Measurements from ENCODE around the gene ARFGAP1. TPM values are rescaled to one million over a fixed set of nuclear protein-coding genes. Genes with fewer than 3 reads are reported as not detected.

Gene ARFGAP1
- total and polyA plus RNA-seq, 2 donors (not counting 3 experiments of a cell fraction or from before 2014, with no cell fraction given) = 93.7 to 126 TPM

DNA sequence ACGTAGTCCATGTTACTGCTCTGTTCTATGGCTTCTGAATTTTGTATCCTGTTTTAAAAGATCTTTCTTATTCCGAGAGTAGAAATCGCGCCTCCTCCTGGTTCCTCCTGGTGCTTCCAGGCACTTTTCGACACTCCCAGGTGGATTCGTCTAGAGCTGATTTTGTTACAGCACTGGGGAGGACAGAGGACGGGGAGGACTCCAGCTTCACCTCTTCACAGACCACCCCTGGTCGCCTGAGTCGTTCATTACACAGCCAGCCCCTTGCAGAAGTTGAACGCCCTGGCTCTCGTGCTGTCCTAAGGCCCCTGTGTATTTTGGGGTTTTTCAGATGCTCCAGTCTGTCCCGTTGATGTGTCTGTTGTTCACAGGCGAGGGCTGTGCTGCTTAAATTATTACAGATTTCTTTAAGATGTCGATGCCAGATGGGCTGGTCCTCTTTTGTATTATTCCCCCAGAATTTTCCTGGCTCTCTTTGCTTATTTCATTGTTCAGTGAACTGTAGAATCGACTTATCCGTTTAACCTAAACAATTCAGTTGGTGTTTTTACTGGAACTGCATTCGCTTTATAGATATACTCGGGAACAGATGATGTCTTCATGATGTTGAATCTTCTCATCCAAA, 50.9 kb downstream of the ARFGAP1 start:
- no peaks in the 10 kb centered on the region for H3K36me3 ChIP-seq (ENCODE audit: control insufficient read depth in 2 of 2, extremely low read depth in 1 of 2, insufficient read depth in 2 of 2, low read length in 2 of 2)
- peaks cover 0 to 4% of the 10 kb centered on the region in 2 experiments for H3K27me3 ChIP-seq (ENCODE audit: control insufficient read depth in 2 of 2, insufficient read depth in 2 of 2, low read length in 2 of 2)
- no peaks in the 10 kb centered on the region for H3K9me1 ChIP-seq (replicated peaks; ENCODE audit: control insufficient read depth, extremely low read depth, insufficient read depth, low read length)
- FAIRE-seq = no peak
- no peak overlapping the region for H3K9ac ChIP-seq (replicated peaks; ENCODE audit: extremely low read depth, insufficient read depth, low read length)
- POLR2A ChIA-PET = no interaction called here
- no peak overlapping the region for H3K4me2 ChIP-seq (ENCODE audit: insufficient read depth, low read length)
- TF ChIP-seq POLR2AphosphoS5 (IDR thresholded peaks at IDR 0.05; ENCODE audit: insufficient read depth, low read depth, low read length) = no peak
- DNase-seq (ENCODE audit: low read depth, low spot score) = no peak
- no peak overlapping the region for H2AFZ ChIP-seq (ENCODE audit: low read depth, low read length)
- no peaks in the 10 kb centered on the region for H4K20me1 ChIP-seq (replicated peaks; ENCODE audit: control insufficient read depth, extremely low read depth, insufficient read depth, low read length)
- BruUV-seq (replicated peaks) = no TSS peak
- H3K4me1 ChIP-seq (ENCODE audit: control insufficient read depth, extremely low read depth, insufficient read depth, low read length) = no peaks in the 10 kb centered on the region
- H3K9me3 ChIP-seq (replicated peaks; ENCODE audit: control insufficient read depth, insufficient read depth, low read length) = no peaks in the 10 kb centered on the region
- dilution Hi-C loops (cut with MboI; ENCODE audit: extremely low pct_ligation_motif_present, low sequenced_read_pairs) = no loop called here
- no peak overlapping the region for H3K4me3 ChIP-seq (replicated peaks in 1 of 3; ENCODE audit: insufficient read depth in 1 of 3, low read depth in 1 of 3, low read length in 3 of 3)
- intact Hi-C loops (cut with micrococcal nuclease) = no loop called here
- H3K27ac ChIP-seq (ENCODE audit: insufficient read depth, low read depth, low read length) = no peak overlapping the region
- no peaks in the 10 kb centered on the region for H3K79me2 ChIP-seq (ENCODE audit: control insufficient read depth, insufficient read depth, low read length)
- CTCF ChIA-PET = interaction anchor here (0.8 kb wide), 1 partner anchor 14 kb away, joined by 3 read pairs; no protein-coding TSS in a partner anchor

DNA sequence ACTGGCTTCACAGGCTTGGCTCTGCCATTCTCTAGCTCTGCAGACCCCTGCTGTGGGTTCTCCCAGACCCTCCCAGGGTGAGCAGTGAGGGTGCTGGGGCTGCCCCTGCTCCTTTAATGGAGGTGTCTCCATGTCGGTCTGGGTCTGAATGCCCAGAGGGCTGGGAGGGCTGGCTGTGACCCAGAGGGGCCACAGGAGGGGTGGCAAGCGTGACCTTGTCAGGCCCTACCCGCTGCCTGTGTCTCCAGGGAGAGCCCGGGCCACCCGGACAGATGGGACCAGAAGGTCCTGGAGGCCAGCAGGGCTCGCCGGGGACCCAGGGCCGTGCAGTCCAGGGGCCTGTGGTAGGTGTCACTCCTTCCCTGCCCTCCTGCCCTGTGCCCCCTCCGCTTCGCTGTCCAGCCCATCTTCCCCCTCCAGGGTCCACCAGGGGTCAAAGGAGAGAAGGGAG, 52.4 kb downstream of the ARFGAP1 start:
- FAIRE-seq = no peak
- CTCF ChIA-PET = interaction anchor here (1.1 kb wide), 1 partner anchor 57 kb away, joined by 3 read pairs; no protein-coding TSS in a partner anchor
- Histone ChIP-seq H3K9me3 (replicated peaks; ENCODE audit: control insufficient read depth, insufficient read depth, low read length) (no peaks in the 10 kb centered on the region), H3K36me3 (ENCODE audit: control insufficient read depth in 2 of 2, extremely low read depth in 1 of 2, insufficient read depth in 2 of 2, low read length in 2 of 2) (no peaks in the 10 kb centered on the region), H2AFZ (ENCODE audit: low read depth, low read length) (no peak overlapping the region), H3K27me3 (ENCODE audit: control insufficient read depth in 2 of 2, insufficient read depth in 2 of 2, low read length in 2 of 2) (peaks cover 0 to 4% of the 10 kb centered on the region in 2 experiments), H3K79me2 (ENCODE audit: control insufficient read depth, insufficient read depth, low read length) (no peaks in the 10 kb centered on the region), H3K9ac (replicated peaks; ENCODE audit: extremely low read depth, insufficient read depth, low read length) (no peak overlapping the region), H3K27ac (ENCODE audit: insufficient read depth, low read depth, low read length) (no peak overlapping the region), H3K4me3 (replicated peaks in 1 of 3; ENCODE audit: insufficient read depth in 1 of 3, low read depth in 1 of 3, low read length in 3 of 3) (no peak overlapping the region), H3K4me2 (ENCODE audit: insufficient read depth, low read length) (no peak overlapping the region), H4K20me1 (replicated peaks; ENCODE audit: control insufficient read depth, extremely low read depth, insufficient read depth, low read length) (no peaks in the 10 kb centered on the region), H3K4me1 (ENCODE audit: control insufficient read depth, extremely low read depth, insufficient read depth, low read length) (no peaks in the 10 kb centered on the region), H3K9me1 (replicated peaks; ENCODE audit: control insufficient read depth, extremely low read depth, insufficient read depth, low read length) (no peaks in the 10 kb centered on the region)
- POLR2A ChIA-PET = no interaction called here
- dilution Hi-C loops (cut with MboI; ENCODE audit: extremely low pct_ligation_motif_present, low sequenced_read_pairs) = no loop called here
- BruUV-seq (replicated peaks) = no TSS peak
- DNase-seq (ENCODE audit: low read depth, low spot score) = no peak
- intact Hi-C loops (cut with micrococcal nuclease) = no loop called here
- TF ChIP-seq JUN (IDR thresholded peaks at IDR 0.05; ENCODE audit: borderline replicate concordance, insufficient read depth, insufficient read length, low read depth) (no peak), EZH2 (IDR thresholded peaks at IDR 0.05; ENCODE audit: borderline replicate concordance, low read depth, low read length, severe bottlenecking) (no peak), POLR2AphosphoS5 (IDR thresholded peaks at IDR 0.05; ENCODE audit: insufficient read depth, low read depth, low read length) (no peak), MYC (IDR thresholded peaks at IDR 0.05; ENCODE audit: low read depth, low read length) (no peak), GATA2 (IDR thresholded peaks at IDR 0.05; ENCODE audit: insufficient read depth, insufficient read length, low read depth, low read length) (no peak), POLR2A (IDR thresholded peaks at IDR 0.05; ENCODE audit: low read depth, low read length) (no peak), FOS (IDR thresholded peaks at IDR 0.05; ENCODE audit: borderline replicate concordance, insufficient read depth, low read length) (no peak)
- TF ChIP-seq, protein P1, sequence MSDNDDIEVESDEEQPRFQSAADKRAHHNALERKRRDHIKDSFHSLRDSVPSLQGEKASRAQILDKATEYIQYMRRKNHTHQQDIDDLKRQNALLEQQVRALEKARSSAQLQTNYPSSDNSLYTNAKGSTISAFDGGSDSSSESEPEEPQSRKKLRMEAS (IDR thresholded peaks at IDR 0.05; ENCODE audit: insufficient read depth, insufficient read length) = no peak
- TF ChIP-seq, protein P2, sequence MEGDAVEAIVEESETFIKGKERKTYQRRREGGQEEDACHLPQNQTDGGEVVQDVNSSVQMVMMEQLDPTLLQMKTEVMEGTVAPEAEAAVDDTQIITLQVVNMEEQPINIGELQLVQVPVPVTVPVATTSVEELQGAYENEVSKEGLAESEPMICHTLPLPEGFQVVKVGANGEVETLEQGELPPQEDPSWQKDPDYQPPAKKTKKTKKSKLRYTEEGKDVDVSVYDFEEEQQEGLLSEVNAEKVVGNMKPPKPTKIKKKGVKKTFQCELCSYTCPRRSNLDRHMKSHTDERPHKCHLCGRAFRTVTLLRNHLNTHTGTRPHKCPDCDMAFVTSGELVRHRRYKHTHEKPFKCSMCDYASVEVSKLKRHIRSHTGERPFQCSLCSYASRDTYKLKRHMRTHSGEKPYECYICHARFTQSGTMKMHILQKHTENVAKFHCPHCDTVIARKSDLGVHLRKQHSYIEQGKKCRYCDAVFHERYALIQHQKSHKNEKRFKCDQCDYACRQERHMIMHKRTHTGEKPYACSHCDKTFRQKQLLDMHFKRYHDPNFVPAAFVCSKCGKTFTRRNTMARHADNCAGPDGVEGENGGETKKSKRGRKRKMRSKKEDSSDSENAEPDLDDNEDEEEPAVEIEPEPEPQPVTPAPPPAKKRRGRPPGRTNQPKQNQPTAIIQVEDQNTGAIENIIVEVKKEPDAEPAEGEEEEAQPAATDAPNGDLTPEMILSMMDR (IDR thresholded peaks at IDR 0.05; ENCODE audit: extremely low read depth in 1 of 2, insufficient read depth in 1 of 2, low read depth in 1 of 2, low read length in 2 of 2) = no peak
